Activated CD8-positive, alpha-beta memory T cell treated with anti-CD3 and anti-CD28 coated beads for 48 hours (primary cell): Measurements from ENCODE around the gene TULP4.
"Not testable (repeated sequence)": the region's sequence is repeated elsewhere in the genome, so short reads cannot be mapped to it uniquely, and the experiment has no call there.

Experiments
- DNase-seq, 3 experiments: peaks; one replicate each; pipeline ENCODE4 v3.0.0-alpha.2; 2020; ENCODE audit warnings: low read depth in 2 of 3, low spot score in 2 of 3

TULP4 gene

GRCh38 chr6:158295976-158296853 is 16.1 kb upstream of the TULP4 start:
- not testable (repeated sequence) for DNase-seq

GRCh38 chr6:158296854-158297324 is 15.4 kb upstream of the TULP4 start:
- not testable (repeated sequence) for DNase-seq

GRCh38 chr6:158297657-158298056 is 14.6 kb upstream of the TULP4 start:
- not testable (repeated sequence) for DNase-seq

GRCh38 chr6:158300306-158301143 is 11.7 kb upstream of the TULP4 start:
- DNase-seq: not testable (repeated sequence)

GRCh38 chr6:158301561-158301960 is 10.7 kb upstream of the TULP4 start:
- DNase-seq: not testable (repeated sequence)

GRCh38 chr6:158302195-158302796 is 10.0 kb upstream of the TULP4 start:
- DNase-seq: not testable (repeated sequence)

GRCh38 chr6:158303210-158303731 is 9.0 kb upstream of the TULP4 start:
- no peak for DNase-seq

GRCh38 chr6:158304254-158304653 is 8.0 kb upstream of the TULP4 start:
- DNase-seq: no peak

GRCh38 chr6:158309814-158310213 is 2.5 kb upstream of the TULP4 start:
- DNase-seq: no peak

- no peak for DNase-seq
These were observed 1.1 kb upstream of the TULP4 start for GRCh38 chr6:158311193-158311592.

GRCh38 chr6:158311626-158312025 is 639 bp upstream of the TULP4 start:
- no peak for DNase-seq

- DNase-seq: no peak
These were observed 570 bp downstream of the TULP4 start for GRCh38 chr6:158312672-158313397.

- no peak for DNase-seq
These were observed 1.7 kb downstream of the TULP4 start for GRCh38 chr6:158313989-158314388.

- no peak for DNase-seq
These were observed 2.5 kb downstream of the TULP4 start for GRCh38 chr6:158314737-158315136.

- no peak for DNase-seq
These were observed 3.8 kb downstream of the TULP4 start for GRCh38 chr6:158316022-158316421.

GRCh38 chr6:158321960-158322359 is 9.7 kb downstream of the TULP4 start:
- DNase-seq: no peak

- no peak for DNase-seq
These were observed 10.1 kb downstream of the TULP4 start for GRCh38 chr6:158322400-158322723.

GRCh38 chr6:158322724-158323560 is 10.7 kb downstream of the TULP4 start:
- DNase-seq: no peak

- DNase-seq: no peak
These were observed 11.3 kb downstream of the TULP4 start for GRCh38 chr6:158323561-158323958.

- DNase-seq: no peak
These were observed 11.9 kb downstream of the TULP4 start for GRCh38 chr6:158324136-158324535.
